HG02970 (cell line): ENCODE results near the gene NAALADL2.

Source experiments
- ATAC-seq: cut with Tn5 transposase; IDR thresholded peaks from one replicate; pipeline ENCODE4 v1.9.1; 2021; ENCODE audit warnings: mild to moderate bottlenecking, moderate library complexity, moderate number of reproducible peaks; ENCODE audit not compliant: unreplicated experiment, low FRiP score

NAALADL2 gene

DNA sequence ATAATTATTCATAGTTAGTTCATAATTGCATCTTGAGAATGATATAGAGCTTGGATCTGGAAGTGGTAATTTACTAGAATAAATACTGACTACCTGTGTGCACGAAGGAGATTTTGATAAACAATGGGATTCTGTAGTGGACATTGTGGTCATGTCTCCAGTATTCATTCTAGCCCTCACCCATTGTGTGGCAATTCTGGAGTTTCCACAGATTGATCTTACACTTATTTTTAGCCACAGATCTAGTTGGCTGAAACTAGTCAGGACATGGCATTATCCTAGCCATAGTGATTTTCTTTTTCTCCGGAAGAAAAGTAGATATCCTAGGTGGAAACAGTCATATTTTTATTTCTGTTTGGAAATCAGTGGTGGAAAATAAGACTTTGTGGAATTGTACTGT lies 833.1 kb downstream of the NAALADL2 start:
- ATAC-seq = no peak

DNA sequence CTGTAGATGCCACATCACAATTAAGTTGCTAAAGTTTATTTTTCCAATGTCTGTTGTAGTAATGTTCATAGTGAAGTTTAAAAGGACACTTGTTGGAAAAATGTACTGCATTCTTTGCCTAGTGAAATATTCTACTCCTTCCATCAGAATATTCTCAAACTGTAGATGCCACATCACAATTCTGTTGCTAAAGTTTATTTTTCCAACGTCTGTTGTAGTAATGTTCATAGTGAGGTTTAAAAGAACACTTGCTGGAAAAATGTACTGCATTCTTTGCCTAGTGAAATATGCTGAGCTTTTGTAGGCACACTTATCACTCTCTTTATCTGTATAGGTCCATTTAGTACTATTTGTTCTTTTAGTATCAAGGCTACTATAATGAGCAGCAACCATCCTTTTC lies 836.1 kb downstream of the NAALADL2 start:
- no peak for ATAC-seq

DNA sequence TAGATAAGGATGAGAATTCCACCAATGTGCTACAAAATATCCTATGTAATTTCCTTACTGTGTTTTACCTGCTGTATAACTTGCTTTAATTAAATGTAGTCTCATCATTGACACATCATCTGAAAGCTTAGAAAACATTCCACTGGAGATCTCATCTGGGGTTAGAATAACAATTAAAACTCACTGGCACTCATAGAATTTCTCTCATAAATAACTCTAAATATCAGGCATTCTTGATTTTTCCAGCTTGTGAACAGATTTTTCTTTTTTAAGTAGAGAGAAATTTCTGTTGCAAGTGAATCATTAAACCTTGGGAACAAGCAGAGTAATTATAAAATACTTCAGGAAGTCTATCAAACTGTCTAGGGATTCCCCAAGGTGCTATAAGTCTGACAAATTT lies 843.8 kb downstream of the NAALADL2 start:
- ATAC-seq = no peak

DNA sequence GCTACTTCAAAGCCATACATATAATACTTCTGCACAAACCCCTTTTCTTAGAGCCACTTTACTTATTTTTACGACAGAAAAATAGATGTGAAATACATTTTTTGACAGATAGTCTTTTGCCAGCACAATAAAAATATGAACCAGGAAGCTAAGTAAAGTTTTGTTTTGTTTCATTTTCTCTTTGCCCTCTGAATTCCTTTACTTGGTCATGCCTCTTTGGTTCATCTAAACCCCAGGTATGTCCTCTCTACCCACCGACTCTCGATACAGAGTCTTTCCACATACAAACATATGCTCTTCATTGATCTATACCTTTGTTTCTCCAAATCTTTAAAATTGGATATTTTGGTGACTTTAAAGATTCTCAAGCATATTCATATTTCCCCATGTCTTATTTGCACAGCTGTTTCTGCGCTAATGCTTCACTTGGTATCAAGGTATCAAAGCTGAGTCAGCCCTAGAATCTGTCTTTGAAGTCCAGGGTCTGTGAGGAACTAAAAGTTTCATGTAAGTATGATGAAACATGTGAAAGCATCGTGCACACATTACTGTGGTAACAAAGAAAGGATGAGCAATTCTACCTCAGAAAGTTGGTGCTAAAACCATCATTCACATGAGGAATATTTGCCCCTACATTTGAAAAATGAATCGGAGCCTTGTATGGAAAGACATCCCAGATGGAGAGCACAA lies 845.4 kb downstream of the NAALADL2 start:
- ATAC-seq = no peak

DNA sequence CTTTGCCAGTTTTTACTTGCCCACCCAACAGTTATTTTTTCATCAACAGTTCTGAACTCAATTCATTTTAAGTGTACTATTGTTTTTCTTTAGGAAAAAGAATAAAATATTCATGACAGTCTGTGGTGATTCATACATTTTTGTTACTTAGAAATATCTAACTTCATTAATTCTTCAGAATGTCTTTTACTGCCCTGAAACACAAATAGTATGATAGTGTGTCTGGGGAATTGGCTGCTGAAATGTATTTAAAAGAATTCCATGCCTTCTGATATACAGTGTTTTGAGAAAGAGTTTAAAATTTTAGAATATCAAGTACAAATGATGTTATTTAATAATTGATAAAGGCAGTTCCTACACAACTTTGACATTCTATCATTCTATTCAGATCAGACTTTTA lies 854.1 kb downstream of the NAALADL2 start:
- ATAC-seq = no peak

DNA sequence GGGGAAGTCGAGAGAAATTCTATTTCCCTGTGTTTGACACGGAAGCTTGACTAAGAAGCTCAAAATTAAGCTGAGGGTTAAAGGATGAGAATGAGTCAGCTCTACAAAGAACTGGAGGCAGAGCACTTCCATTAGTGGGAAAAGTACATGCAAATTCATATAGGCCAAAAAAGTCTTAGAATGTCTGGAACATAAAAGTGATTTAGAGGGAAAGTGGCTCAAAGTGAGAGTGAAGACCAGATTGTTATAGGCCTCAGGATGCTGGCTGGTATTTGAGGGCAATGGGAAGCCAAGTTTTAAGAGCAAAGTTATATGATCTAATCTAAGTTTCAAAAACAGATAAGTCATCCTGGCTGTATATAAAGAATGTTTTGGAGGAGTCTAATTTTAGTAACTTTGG lies 857.3 kb downstream of the NAALADL2 start:
- ATAC-seq = no peak

DNA sequence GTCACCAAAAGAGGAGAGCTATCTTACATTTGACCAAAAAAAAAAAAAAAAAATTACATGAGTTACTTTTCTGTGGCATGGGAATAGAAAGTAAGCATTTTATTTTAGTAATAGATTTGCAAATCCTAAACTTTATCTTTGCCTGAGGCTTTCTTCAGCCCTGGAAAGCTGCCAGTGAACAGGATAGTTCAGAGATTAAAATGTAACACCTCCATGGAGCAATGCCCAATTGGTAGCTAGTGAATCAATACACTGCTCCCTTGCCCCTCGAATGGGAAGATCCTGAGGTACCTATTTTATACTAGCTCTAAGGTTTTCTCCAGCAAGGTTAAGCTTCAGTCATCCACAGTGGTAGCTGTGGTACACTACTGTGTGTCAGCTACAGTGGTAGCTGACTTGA lies 867.1 kb downstream of the NAALADL2 start:
- no peak for ATAC-seq

DNA sequence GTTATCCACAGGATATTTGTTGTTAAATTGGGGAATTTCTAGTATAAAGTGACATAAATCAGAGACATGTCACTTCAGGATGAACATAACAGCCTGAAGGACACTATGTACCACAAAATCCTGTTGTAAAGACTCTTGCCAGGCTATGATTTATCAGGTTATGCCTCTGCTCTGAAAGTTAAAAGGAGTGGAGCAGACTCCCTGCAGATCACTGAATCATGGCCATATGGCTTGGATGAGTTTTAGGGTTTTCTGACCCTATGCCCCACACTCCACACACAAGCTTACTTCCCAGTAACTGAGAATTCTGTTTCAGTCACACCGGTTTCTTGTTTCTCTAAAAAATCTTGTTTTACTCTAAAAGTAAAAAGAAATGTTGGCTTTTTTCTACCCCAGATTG lies 869.4 kb downstream of the NAALADL2 start:
- no peak for ATAC-seq

DNA sequence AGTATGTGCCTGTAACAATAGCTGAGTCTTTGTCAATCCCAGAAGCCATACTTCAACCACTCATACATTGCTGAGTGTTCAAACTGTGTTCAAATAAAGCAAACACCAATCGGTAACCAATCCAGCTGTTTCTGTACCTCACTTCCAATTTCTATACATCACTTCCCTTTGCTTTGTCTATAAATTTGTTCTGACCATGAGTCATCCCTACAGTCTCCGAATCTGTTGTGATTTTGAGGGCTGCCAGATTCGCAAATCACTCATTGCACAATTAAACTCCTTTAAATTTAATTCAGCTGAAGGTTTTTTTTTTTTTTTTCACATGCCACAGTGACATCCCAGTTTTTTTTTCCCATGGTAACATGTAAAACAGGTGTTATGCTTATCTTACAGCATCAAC lies 870.3 kb downstream of the NAALADL2 start:
- ATAC-seq = no peak

DNA sequence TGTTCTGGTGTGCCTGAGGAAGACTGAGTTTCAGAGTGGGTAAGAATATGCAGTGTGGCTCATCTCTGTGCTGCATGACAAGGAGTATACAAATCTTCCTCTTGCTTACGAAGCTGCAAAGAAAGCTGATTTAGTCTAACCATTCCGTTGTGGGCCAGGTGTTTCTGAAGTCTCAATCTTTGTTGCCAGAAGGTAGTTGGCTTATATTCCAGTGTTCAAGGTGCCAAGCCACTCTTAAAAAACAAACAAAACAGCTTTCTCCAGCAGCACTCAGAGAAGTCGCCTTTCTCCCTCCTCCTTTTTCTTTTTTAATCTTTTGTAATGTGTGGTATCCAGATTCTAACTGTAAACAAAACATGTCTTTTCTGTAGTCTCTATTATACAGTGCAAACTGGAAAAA lies 872.4 kb downstream of the NAALADL2 start:
- no peak for ATAC-seq

DNA sequence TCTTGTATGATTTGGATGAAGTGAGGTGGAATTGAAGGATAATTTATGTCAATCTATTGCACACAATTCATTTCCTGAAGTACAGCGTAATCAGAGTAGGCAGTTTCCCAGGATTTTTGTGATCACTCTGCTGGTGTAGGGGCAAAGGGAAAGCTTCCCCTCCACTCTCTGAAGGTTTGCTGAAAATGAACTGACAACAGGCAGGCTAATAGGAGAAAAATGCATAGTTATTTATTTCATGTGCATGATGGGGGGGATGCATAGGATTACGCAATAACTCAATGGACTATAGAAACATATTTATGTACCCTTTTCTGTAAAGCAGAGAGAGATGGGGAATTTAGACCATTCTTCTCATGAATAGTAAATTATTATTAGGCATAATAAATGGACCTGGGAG lies 872.9 kb downstream of the NAALADL2 start:
- no peak for ATAC-seq

DNA sequence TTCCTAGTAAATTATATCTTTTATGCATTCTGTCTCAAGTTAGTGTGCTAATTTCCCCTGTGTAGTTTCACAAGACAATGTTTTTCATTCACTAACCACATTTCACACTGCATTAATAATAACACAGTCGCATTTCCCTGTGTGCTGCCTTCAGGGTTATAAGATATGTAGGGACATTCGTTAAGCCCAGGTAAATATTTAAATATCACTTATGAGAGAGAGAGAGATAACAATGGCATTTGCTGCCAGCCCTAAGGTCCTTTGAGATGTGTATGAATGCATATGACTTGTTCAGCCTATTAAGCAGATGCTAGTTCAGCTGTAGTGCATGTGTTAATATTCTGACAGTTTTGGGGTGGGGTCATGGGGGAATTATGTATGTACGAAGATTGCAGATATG lies 876.7 kb downstream of the NAALADL2 start:
- no peak for ATAC-seq

DNA sequence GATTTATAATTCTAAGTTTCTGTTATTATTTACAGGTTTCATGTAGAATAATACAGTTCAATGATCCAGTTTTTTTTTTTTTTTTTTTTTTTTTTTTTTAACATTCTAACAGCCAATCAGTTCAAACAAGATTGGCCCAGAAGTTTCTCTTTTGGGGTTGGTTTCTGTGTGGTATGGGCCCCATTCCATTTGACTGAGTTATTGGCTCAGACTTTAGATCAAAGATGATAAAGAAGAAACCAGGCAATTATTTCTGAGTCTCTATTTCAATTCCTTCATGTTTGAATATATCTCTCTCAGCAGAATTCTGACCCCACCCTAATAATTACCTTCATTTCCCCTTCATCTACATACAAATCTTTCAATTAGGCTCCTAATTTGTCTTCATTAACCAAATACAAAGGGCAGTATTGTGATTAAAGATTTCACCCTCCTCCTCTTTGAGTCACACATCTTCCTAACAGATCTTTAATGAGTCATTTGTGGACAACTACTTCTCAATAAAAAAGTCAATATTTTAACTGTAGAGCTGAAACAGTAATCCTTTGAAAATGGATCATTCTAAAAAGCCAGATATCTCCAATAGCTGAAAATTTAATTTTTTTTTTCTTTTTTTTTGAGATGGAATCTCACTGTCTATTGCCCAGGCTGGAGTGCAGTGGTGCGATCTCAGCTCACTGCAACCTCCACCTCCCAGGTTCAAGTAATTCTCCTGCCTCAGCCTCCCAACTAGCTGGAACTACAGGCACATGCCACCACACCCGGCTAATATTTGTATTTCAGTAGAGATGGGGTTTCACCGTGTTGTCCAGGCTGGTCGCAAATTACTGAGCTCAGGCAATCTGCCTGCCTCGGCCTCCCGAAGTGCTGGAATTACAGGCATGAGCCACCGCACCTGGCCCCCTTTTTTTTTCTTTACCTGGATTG lies 878.8 kb downstream of the NAALADL2 start:
- no peak for ATAC-seq

DNA sequence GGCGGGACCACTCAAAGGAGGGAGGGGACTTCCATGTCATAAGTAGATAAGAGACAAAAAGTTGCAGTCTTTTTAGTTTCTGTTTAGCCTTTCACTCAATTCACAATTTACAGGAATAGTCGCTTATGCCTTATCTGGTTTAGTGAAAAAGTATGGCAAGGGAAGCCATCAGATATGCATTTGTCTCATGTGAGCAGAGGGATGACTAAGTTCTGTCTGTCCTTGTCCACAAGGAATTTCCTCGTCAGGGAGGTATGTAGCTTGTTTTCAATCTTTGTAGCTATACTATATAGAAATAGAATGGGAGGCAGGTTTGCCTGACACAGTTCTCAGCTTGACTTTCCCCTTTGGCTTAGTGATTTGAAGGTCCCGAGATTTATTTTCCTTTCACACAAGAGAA lies 882.8 kb downstream of the NAALADL2 start:
- no peak for ATAC-seq

DNA sequence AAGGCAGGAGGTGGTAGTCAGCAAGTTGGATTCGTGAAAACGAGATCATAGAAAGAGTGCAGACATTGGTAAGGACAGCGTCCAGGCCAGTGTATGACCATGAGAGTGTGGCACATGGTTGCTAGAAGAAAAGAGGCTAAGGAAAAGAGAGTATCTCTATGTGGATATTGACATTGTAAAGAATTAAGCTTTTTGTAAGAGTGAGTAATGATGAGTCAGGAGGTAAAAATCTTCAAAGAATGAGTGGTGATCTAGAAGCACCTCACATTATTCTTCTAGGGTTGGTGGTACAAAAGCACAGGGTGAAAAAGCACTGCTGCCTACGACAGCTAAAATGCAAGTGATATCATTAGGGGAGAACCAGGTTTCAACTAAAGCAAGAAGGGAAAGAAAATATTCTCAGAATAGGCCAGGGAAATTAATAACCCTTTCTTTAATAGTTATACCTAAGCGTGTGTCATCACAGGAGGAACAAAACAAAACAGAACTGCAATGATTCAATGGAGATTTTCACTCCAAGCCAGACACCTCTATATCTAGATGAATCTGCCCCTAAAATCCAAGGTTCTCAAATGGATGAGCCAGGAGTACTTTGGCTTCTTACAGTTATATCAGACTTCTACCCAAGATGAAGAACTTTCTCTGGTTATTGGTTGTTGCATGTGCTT lies 884.7 kb downstream of the NAALADL2 start:
- no peak for ATAC-seq

DNA sequence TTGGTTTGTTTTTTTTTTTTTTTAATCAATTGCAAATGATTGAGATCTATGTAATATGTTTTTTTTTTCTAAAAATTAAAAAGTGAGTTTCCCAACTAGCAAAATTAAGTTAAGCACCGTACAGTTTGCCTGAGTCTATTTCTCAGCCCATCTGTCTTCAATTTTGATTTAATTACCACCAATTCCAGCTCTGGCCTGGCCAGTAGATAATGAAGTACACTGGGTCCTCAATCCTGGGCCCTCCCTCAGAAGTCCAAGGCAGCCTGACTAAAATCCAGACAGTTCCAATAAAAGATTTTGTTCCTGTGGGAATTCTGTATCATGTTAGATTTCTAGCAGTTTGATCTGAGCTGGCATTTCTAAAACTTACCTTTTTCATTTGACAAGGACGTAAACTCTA lies 887.2 kb downstream of the NAALADL2 start:
- ATAC-seq = no peak

DNA sequence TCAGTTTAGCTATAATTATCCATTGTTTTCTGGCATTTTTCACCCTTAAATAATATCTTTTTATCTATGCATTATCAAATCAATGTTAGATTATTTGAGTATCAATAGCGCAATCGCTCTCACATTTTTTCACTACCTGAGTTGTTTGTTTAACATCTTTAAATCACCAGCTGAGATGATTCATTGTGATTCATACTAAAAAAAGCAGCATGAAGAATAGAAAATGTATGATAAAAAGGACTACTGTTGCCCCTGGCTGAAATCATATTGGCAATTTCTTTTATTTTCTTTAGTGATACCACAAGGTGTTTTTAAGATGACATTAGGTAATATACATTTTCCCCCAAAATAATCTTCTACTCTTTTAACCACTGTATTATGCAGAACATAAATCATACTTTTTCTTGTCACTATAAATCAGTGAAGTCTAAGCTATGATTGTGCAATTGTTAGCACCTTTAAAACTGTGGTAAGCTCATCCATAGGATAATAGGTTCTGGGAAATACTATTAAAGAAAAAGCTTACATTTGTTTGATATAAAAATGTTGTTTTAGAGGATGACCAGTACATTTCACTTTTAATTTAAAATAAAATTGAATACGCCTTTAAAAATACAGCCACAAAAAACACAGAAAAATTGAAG lies 889.1 kb downstream of the NAALADL2 start:
- ATAC-seq = no peak

DNA sequence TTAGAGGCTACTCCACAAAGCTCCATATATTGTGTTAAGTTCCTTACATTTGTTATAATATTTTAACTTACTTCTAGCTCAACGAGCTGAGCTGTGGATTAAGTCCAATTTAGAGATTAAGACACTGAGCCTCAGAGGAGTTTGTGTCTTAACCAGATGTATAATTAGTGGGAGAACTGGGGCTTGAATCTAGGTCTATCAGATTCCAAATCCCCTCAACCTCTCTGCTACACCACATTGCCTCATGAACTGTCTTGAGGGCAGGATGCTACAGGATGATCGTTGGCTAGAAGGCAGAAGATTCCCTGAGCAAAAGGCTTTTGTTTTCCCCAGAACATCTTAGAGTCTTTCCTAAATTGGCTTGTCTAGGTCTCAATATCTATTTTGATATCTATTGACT lies 890.8 kb downstream of the NAALADL2 start:
- no peak for ATAC-seq

DNA sequence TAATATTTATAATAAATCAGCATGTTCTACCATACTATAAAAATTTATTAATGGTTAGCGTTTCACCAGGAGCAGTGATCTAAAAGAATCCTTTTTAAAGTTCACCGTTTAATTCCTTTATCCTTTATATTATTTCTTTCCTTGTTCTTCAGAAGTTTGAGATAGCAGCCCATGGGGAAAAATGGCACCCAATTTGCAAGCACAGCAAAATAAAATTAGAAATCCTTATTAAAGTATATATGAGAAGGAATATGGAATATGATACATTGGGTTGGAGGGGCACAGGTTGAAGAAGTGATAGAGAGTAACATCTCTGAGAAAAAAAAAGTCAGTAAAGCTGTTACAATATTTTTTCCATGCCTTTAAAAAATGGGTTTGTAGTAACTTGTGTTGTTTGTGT lies 892.0 kb downstream of the NAALADL2 start:
- ATAC-seq = no peak

DNA sequence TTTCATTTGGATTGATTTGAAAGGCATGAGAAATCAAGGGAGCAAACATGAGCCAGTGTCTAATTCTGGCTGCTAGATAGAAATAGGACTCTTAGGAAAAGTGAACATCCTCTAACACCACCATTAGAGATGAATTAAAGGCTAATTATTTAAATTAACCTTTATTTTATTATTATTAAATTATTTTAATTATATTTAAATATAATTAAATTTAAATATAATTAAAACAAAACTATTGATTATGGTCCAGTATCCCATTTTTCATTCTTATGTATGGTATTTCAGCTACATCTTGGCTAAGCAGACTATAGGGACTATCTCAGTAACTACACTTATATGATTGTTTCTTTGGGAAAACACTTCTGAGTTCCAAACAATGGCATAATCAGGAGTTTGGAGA lies 904.8 kb downstream of the NAALADL2 start:
- no peak for ATAC-seq

DNA sequence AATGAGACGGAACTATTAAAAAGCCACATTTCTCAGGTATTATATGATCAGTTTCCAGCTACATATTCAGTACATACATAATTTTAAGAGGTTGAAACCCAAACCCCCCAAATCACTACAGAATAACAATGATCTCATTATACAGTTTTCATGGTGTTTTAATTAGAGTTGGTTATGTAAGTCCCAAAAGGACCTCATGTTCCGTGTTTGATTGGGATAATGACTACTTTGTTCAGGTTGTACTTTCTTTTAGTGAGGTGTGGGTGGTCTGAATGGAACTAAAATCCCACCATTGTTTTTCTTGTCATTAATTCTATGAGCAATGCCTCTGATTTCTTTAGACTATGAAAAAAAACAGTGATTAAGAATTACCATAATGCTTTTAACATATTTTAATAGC lies 905.6 kb downstream of the NAALADL2 start:
- ATAC-seq = no peak
